NAMALWA (cell line): ENCODE data around the gene LCE1B.

Experiments
- DNase-seq: peaks from one replicate; pipeline ENCODE4 v3.0.0-alpha.2; 2015; ENCODE audit warnings: low spot score

Gene LCE1B

GRCh38 chr1:152861374-152861773 lies 49.6 kb downstream of the LCE1B start:
- no peak for DNase-seq
